Kidney tubule cell (primary cell): Measurements from ENCODE around the gene LSP1.

Experiments
- DNase-seq: peaks from one replicate; pipeline ENCODE4 v3.0.0-alpha.2; 2018; ENCODE audit warnings: low spot score

LSP1 gene

DNA sequence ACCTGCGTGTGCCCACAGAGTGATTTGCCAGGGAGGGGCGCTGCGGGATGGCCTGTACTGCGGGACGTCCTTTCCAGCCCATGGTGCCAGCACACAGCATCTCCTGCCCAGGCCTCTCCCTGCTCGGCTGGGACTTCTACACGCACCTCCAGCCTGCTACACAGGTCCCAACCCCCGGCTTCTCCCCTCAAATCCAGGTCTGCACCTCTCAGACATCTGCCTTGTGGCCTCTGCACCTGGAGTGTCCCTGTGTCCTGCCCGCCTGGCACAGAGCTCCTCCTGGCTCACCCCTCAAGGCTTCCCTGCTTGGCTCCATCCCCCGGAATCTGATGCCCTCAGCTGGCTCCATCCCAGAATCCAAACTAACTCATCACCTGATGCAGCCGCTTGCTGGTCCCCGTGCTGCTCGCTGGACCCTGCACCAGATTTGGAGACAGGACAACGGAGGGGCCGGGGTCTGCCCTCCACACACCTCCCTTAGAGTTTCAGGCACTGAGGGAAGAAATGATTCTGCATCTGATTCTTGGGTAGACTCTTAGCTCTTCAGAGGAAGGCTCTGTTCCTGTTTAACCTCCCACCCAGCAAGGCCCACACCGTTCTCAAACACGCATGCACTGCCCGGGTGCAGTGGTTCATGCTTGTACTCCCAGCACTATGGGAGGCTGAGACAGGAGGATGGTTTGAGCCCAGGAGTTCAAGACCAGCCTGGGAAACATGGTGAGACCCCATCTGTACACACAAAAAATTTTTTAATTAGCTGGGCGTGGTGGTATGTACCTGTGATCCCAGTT lies 4.0 kb upstream of the LSP1 start:
- DNase-seq, result no peak

DNA sequence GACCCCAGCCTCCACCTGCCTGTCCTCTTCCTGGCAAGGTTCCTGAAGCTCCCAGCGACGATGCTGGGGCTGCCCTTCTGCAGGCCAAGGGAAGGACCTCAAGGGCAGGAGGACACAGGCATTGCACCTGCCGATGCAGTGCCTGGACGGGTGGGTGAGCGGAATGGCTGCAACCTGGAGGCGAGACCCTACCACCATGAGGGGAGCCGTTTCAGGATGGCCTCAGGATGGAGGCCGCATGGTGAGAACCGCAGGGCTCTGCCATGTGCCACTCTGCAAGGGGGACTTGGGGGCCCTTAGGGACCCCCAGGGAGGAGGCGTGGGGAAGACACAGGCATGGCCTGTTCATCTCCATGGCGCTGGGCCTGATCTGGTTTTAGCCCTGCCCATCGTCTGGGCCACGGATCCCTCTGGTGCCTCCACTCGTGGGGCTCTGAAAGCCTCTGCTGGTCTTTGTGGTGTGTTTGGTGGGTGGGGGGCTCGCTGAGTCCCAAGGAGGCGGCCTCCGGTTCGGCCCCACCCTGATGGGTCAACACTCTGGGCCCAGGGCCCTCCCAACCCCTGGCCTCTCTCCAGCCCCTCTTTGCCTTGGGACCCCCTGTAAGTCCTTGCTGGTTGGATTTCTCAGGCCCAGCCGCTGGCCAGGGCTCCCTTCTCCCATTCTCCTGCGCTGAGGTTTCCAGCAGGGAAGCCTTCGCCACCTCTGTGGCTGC lies 1.3 kb upstream of the LSP1 start:
- no peak for DNase-seq

DNA sequence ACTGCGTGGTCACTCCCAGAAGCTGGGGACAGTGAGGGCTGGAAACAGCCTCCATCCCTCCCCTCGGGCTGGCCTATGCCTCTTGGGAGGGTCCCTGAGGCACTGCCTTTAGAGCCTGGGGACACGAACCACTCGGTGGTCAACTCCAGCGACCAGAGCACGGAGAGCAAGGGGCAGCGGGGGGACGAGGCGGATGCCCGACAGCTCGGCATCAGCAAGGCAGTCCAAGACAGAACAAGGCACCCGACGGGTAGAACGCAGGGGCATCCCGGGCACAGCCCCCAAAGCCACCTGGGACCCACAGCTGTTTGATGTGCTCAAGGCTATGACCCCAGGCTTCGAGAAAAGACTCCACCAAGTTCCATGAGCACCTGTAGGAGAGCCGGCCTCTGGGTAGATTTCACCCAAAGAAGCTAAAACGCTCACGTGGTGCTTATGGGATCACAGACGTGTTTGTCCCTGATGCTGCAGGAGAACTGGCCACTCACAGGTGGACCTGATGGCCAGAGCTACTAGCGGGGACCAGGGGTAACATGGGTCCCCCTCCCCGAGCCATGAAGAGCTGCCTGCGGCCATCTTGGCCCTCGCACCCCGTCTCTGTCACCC lies 510 bp upstream of the LSP1 start:
- no peak for DNase-seq

DNA sequence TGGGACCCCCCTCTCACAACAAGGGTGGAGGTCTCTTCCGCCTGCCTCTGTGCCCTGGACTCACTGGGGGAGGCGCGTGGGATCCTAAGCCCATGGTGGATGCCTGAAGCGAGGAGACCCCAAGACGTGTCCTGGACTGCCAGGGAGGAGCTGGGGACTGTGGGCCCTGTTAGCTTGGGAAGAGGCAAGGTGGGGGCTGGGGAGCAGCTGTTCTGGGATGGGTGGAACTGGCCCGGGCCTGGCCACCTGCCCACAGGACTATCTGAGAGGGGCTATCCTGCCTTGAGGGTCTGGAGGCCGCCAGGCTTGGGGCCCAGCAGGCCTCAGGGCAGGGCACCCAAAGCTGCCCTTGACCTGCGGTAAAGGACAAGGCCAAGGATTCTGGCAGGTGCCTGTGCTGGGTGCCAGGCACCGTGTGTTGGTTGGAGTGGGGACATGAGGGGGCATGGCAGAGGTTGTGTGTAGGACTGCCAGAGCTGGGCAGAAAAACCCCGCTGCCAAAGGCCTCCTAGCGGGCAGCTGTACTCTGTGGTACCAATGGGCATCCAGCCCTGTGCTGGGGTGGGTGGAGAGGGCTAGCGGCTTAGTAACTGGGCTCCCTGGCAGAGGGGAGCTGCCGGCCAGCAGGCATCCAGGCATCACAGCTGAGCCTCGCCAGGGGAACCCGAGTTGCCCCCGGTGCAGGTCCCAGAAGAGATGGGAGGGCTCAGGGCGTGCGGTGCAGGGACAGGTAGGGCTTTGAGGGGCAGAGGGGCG lies 670 bp downstream of the LSP1 start:
- no peak for DNase-seq

DNA sequence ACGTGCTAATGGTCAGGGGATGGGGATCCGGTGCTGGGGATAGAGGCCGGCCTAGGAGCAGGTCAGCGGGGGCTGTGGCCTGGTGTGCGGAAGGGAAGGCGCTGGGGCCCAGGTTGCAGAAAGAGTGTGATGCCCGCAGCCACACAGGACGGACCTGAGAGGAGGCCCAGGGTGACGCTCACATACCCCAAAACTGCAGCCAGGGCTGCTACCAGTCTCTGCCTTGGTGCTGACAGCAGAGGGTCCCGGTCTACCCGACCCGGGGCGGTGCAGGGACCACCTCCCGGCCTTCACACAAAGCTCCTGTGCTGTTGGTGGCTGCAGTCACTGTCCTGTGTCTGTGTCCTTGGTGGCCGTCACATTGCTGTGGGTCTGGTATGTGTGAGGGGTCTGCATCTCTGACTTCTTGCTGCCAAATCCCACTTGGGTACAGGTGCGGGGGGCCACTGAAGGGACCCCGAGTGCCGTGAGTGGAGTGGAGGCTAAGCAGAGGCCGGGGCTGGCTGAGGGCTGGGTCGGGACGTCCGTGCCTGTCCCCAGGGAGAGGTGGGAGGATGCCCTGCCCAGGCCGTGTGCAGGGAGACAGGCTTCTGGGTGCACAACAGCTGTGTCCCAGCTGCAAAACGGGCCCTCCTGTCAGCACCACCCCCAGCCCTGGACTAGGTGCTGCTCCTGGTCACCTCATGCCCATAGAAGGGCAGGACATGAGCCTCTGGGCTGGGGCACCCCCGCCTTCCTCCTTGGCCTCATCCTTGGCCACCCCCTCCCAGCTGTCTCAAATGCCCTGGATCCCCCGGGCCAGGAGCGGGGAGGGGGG lies 1.5 kb downstream of the LSP1 start:
- no peak for DNase-seq

DNA sequence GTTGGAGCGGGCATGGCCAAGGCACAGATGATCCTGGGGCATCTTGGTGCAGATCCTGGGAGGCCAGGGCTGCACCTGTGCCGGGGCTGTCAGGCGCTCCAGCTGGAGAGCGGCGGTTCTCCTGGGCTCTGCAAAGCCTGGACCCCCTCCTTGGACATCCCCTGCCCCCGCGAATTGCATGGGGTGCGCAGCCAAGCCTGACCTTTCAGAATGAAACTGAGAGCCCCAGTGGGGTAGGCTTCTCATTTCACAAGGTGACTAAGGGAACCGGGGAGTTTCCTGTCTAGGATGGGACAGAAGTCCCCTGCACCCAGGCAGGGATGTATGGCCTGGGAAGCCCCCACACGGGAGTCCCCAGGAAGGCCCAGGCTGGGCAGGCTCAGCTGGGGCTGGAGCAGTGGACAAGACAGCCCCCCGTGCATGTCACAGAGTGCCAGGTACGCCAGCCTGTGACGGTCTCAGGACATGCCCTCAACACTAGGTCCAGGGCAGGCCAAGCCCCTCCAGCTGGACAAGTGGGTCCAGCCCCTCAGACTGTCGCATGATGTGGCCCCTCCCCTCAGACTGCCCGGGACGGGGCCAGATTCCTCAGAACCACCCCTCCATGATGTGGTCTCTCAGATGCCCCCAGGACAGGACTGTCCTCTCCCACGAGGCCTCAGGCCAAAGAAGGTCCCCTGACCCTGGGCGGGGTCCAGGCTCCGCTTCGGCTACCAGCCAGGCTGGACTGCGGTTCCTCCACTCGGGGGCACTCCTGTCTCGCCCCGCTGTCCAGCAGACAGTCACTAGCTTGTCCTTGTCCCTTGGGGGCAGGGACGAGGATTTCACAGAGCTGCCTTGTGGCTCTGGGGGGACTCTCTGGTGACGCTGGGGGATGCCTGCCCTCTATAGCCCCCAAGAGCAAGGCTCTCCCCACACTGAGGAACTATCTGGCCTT lies 2.3 kb downstream of the LSP1 start:
- DNase-seq, result no peak

DNA sequence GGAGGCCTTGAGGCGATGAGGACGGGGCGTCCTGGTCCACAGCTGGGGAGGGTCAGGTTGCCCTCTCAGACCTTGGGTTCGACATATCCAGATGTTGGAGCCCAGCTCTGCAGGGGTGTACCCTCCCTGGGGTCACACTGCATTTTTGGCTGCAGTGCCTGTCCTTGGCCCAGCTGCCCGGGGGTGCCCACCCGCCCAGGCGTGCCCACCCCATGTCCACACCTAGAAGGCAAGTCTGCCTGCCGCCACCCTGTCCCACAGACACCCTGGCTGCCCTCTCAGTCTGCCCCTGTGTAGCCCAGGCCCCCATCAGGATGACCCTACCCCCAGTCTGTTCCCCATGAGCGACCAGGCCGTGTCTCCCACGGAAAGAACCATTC lies 3.0 kb downstream of the LSP1 start:
- no peak for DNase-seq

DNA sequence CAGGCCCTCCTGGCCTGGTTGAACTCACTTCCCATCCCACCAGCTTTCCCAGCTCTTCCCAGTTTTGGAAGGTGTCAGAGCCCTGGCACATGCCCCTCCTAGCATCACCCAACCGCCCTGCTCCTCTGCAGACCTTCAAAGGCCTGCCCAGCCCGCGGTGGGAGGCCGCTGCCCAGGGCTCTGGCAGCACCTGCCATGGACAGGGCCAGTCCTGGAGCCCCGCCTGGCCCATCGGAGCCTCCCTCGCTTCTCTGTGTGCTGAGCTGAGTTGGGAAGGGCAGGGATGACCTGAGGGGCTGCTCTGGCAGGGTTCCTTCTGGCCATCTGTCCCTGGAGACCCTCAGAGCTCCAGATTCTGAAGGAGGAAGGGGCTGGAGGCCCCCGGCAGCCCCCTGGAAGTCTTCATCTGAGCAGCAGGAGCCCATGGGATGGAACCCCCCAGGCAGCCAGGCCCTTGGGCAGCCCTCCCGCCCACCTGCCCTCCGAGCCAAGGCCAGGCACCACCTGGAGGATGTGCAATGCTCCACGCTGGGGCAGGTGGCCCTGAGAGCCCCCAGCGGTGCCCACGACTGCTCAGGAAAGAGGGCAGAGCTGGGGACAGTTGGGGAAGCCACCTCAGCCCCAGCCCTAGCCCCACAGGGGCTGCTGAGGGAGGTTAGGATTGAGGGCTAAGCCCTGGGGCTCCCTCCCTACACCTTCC lies 3.6 kb downstream of the LSP1 start:
- DNase-seq, result no peak

DNA sequence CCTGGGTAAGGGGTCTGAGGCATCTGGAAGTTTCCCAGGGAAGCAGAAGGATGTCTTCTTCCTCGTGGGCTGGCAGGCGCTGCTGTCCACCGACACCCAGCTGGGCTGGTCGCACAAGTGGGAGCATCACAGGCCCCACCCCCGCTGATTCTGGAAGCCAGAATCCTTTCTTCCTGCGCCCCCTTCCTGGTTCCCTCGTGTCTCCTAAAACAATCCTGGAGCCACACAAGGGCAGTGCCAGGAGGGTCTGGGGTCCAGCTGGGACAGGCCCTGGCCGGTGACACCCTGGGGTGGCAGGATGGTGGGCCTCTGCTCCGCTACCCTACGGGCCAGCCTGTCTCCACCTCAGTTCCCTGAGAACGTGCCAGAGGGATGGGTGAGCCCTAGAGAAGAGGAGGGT lies 4.2 kb downstream of the LSP1 start:
- DNase-seq, result no peak

DNA sequence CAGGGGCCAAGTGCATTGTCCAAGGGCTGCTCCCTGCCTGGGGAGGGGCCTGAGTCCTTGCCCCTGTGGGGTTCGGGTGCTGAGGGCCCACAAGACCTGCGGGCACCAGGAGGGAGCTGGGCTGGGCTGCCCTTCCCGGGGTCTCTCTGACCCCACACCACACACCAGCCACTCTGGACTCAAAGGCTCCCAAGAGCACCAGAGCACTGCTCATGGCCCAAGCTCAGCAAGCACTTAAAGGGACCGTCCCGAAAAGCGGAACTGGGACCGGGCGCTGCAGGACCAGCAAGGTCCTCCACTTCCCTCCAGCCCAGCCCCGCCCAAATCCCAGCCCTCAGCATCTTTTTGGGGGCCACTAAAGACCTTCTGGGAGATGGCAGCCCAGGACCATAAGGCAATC lies 5.3 kb downstream of the LSP1 start:
- DNase-seq, result no peak

DNA sequence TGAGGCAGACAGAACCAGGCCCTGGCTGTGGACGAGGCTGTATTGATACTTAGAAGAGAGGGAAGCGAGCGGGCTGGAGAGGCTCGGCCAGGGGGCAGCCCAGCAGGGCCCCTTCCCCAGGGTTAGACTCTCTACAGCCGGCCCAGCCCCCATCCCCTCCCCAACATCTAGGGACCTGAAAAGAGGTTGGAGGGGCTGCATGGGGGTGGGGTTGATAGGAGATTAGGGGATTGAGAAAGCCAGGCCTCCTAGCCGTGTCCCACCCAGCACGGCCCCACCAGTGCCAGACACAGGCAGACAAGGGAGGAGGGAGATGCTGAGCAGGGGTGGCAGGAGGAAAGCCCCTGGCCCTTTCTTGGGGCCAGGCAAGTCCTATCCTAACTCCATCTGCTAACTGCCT lies 5.7 kb downstream of the LSP1 start:
- DNase-seq, result no peak

DNA sequence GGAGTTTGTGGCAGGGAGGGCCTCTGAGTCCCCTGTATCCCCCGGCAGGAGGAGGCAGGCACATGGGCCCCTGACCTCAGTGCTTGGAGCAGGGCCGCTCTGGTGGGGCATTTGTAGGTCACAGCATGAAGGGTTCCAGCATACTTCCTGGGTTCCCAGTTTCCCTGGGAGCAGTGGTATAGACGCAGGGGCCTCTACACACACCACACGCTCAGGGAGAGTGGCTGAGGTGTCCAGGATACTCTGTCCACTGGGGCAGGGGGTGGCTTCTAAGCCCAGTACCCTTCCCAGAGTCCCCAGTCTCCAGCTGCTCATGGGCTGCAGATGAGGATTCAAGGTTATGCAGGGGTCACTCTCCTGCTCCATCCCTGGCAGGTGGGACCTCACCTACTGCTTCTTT lies 6.1 kb downstream of the LSP1 start:
- no peak for DNase-seq

DNA sequence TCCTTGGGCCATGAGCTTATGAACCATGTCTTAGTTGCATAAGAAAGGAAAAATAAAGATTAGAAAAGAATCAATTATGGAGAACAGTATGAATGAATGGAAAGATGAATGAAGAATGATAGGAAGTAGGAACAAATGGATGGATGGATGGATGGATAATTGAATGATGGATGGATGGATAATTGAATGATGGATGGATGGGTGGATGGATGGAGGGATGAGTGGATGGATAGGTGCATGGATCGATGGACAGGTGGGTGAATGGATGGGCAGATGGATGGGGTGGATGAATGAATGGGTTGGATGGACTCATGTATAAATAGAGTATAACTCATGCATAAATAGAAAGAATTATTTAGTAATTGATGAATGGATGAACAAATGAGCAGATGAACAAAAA lies 7.2 kb downstream of the LSP1 start:
- DNase-seq, result no peak

DNA sequence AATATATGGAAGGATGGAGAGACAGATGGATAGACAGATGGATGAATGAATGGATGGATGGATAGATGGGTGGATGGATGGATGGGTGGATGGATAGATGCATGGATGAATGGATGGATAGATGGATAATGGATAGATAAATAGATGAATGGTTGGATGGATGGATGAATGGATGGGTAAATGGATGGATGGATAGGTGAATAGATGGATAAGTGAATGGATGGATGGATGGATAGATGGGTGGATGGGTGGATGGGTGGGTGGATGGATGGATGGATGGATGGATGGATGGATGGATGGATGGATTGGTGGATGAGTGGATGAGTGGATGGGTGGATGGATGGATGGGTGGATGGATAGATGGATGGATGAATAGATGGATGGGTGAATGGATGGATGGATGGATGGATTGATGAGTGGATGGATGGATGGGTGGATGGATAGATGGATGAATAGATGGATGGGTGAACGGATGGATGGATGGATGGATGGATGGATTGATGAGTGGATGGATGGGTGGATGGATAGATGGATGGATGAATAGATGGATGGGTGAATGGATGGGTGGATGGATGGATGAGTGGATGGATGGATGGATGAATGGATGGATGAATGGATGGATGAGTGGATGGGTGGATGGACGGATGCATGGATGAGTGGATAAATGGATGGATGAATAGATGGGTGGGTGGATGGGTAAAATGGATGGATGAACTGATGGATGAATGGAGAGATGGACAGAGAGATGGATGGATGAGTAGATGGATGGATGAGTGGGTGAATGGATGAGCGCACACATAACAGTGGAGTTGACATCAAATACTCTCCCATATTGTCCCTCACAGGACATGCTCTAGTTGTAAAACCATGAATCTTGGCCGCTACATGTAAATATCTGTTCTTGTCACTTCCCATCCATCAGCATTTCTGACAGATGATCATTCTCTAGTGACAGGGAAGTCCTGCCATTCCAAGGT lies 8.8 kb downstream of the LSP1 start:
- DNase-seq, result no peak

DNA sequence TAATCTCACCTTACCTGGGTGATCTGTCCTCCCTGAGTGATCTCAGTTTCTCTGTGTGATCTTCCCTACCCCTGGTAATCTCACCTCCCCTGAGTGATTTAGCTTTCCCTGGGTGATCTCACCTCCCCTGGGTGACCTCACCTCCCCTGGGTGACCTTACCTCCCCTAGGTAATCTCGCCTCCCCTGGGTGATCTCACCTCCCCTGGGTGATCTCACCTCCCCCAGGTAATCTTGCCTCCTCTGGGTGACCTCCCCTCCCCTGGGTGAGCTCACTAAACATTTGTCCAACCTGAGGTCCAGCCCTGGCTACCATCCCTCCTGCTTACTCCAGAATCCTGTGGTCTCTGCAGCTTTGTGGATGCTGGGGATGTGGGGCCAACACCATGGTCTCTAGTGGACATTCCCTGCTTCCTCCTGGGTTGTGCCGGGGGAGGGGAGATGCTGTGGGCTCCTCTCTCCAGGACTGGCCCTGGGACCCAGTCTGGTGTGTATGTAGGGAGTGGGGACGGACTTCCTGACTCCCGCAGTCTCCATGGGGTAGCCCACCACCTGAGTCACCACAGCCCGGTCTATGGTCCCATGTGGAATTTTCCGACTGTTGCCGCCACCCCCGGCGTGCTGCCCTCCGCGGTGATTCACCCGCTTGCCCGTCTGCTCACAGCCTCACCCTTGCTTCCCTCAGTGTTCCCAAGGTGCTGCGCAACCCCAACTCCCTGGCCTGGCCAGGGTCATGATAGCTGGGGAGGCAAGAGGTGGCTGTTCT lies 9.9 kb downstream of the LSP1 start:
- DNase-seq, result peak; percentile 51

DNA sequence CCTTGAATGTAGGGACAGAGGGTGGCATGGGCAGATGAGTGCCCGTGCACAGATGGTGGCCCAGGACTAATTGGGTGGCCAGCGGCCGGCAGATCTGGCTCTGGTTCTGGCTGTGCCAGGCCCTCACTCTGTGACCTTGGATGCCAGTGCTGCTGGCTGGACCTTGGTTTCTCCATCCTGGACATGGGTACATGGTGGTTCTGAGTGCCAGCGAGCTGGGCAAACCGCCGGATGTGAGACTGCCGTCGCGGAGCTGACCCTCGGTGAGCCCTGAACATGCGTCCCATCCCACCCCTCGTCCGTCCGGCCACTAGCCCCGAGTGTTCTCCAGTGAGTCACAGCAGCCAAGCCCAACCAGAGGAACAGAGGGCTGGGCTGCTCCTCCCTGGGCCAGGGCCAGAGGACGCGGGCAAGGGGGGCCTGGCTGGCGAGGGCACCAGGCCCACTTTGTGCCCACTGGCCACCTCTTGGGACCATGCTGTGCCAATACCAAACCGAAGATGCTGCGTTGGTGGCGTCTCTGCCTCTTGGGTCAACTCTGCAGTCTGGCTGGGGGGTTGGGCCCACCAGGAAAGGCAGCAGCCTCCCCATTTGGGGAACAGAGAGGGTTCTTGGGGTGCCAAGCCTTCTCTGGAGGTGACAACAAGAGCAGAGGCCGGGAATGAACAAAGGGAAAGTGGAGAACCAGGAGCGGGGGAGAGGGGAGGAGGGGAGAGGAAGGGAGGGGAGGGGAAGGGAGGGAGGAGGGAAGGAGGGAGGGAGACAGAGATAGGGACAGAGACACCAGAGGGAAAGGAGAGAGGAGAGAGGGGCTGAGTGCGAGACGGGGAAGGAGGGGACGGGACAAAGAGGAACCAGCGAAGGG lies 10.7 kb downstream of the LSP1 start:
- peak; percentile 86 for DNase-seq

DNA sequence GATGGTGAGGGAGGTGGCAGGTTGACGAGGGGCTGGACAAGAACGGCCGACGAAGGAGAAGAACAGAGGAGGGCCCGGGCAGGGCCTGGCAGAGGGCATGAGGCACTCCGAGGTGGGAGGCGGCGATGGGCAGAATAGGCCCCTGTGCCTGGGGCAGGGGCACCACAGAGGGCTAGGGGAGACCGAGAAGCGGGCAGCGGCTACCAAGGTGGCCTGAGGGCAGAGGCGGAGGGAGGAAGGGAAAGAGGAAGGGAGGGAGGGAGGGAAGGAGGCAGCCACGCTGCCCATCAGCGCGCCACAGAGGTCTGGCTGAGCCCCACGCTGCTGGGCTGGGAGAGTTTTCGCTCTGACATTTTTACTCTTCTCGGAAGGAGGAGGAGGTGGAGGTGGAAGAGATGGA lies 11.3 kb downstream of the LSP1 start:
- no peak for DNase-seq
